Body of pancreas (tissue), 4 donors: Measurements from ENCODE around the gene CCDC87.

ENCODE experiments used
- CTCF ChIP-seq, 7 experiments: fragments of 450-650 bp in 4 of 7; fragments of 200-600 bp in 3 of 7; sonication (generic) in 3 of 7; IDR thresholded peaks; one replicate each; pipeline ENCODE4 v1.5.1; 2016 to 2019; ENCODE audit warnings: antibody characterized with exemption in 7 of 7
- POLR2A ChIP-seq, 3 donors: fragments of 450-650 bp; IDR thresholded peaks; one replicate each; pipeline ENCODE4 v1.6.1; 2016; ENCODE audit warnings: antibody characterized with exemption in 3 of 3, mild to moderate bottlenecking in 2 of 3

DNA sequence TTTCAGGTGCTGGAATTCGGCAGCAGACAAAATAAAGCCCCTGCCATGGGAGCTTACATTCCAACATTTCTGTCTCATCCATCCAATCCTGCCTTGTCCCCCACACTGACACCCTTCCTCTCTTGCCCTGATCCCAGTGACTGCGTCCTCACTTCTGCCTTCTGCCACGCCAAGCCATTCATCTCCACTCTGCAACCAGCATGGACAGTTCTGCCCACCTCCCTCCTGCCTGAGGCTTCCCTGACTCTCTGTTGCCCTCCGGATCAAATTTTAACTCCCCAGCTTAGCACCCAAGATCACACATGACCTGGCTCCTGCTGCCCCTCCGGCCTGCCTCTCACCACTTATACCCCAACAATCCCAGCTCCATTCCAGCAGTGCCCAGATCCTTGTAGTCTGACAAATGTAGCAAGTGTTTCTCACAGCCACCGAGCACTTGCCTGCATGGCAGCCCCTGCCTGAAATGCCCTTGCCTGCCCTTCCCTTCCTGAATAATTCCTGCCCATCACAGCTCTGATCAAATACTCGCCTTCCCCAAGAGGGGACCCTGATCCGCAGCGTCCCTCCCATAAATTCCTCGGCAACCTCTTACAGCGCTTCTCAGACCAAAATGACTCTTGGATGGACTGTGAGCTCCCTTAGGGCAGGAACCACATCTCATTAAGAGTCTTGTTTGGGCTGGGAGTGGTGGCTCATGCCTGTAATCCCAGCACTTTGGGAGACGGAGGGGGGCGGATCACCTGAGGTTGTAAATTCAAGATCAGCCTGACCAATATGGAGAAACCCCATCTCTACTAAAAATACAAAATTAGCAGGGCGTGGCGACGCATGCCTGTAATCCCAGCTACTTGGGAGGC lies 43.9 kb downstream of the CCDC87 start:
- TF ChIP-seq CTCF (IDR thresholded peaks at IDR 0.05) (no peak), POLR2A (IDR thresholded peaks at IDR 0.05) (no peak)
